ENCODE data around the gene VBP1.

DNA sequence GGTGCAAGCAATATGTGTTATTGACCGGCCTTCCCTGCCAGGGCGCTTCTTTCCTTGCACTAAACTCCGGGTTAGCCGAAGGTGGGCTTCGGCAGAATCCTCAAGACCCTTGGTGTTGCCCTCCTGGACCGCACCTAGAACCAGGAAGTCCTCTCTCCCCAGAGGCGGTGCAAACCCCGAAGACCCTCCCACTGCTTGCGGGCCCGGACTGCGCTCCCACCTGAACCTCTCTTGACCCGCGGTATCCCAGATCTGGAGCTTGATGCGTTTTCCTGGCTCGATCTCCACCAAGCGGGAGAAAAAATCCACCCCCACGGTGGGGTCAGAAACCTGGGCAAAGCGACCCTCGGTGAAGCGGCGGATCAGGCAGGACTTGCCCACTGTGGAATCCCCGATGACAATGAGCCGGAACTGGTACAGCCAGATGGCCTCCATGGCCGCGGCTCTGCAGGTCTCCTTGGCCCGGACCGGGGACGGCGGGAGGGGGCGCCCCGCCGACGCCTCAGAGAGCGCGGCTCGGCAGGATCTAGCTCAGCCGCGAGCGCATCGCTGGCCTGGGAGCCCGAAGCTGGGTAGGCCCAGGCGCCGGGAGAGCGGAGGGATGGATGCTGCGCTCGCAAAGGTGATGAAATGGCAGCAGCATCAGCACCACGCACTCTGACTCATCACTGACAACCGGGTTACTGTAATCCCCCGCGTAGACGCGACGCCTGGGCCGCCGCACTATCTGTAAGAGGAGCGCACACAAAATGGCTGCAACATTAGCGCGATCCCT lies 47.8 kb downstream of the VBP1 start, which contains the start of gene RAB39B:
- TF ChIP-seq, protein P1, sequence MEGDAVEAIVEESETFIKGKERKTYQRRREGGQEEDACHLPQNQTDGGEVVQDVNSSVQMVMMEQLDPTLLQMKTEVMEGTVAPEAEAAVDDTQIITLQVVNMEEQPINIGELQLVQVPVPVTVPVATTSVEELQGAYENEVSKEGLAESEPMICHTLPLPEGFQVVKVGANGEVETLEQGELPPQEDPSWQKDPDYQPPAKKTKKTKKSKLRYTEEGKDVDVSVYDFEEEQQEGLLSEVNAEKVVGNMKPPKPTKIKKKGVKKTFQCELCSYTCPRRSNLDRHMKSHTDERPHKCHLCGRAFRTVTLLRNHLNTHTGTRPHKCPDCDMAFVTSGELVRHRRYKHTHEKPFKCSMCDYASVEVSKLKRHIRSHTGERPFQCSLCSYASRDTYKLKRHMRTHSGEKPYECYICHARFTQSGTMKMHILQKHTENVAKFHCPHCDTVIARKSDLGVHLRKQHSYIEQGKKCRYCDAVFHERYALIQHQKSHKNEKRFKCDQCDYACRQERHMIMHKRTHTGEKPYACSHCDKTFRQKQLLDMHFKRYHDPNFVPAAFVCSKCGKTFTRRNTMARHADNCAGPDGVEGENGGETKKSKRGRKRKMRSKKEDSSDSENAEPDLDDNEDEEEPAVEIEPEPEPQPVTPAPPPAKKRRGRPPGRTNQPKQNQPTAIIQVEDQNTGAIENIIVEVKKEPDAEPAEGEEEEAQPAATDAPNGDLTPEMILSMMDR (IDR thresholded peaks at IDR 0.05; ENCODE audit: control extremely low read depth in 1 of 3, insufficient read depth in 1 of 3, low read depth in 1 of 3, low read length in 3 of 3) = no peak
- TF ChIP-seq CBX8 (IDR thresholded peaks at IDR 0.05; ENCODE audit: borderline replicate concordance, low read depth, low read length) (no peak), POLR2AphosphoS5 (IDR thresholded peaks at IDR 0.05; ENCODE audit: low read depth, low read length) (peak; percentile 23; the same call in 1 of the 2 replicates), CEBPB (IDR thresholded peaks at IDR 0.05; ENCODE audit: low read depth, low read length) (peak; percentile 61), CREB1 (IDR thresholded peaks at IDR 0.05) (peak; percentile 78), RAD21 (IDR thresholded peaks at IDR 0.05 in 1 of 2, conservative IDR thresholded peaks at IDR 0.05 in 1 of 2; ENCODE audit: low read depth in 2 of 2, low read length in 2 of 2) (peak in 1 of 2 experiments; percentile 7; a peak in 2 of 4 replicates)

Data from H1 (cell line).